Ovary (tissue), 9 donors: ENCODE results near the gene PYGB. TPM values are rescaled to one million over a fixed set of nuclear protein-coding genes. Genes with fewer than 3 reads are reported as not detected.

Source experiments
- DNase-seq, 5 donors: peaks; one replicate each; pipeline ENCODE4 v3.0.0-alpha.2; 2019 to 2020
- H3K27ac ChIP-seq, 2 donors: fragments of 200-600 bp; one replicate each; pipeline versions ENCODE4 v1.5.1 to v1.8.0; 2019 to 2022
- H3K27me3 ChIP-seq: fragments of 200-600 bp; one replicate; pipeline ENCODE4 v1.8.0; 2022
- H3K36me3 ChIP-seq: fragments of 200-600 bp; sonication (generic); one replicate; pipeline ENCODE4 v1.5.1; 2019
- H3K4me1 ChIP-seq: one replicate; pipeline ENCODE4 v1.8.1; 2013; ENCODE audit warnings: mild to moderate bottlenecking, moderate library complexity; ENCODE audit not compliant: insufficient read depth
- H3K4me3 ChIP-seq: fragments of 200-600 bp; sonication (generic); one replicate; pipeline ENCODE4 v1.5.1; 2017
- H3K9me3 ChIP-seq, 2 donors: fragments of 200-600 bp in 1 of 2; sonication (generic) in 1 of 2; one replicate each; pipeline versions ENCODE4 v1.5.1 to v1.8.1; 2013 to 2019; ENCODE audit warnings: mild to moderate bottlenecking in 1 of 2, moderate library complexity in 1 of 2
- CTCF ChIP-seq, 3 donors: fragments of 450-650 bp in 2 of 3; fragments of 200-600 bp in 1 of 3; IDR thresholded peaks; one replicate each; pipeline versions ENCODE4 v1.5.1 to v1.8.0; 2016 to 2022; ENCODE audit warnings: antibody characterized with exemption in 3 of 3, mild to moderate bottlenecking in 1 of 3
- EP300 ChIP-seq: sonication (generic); formaldehyde crosslinking; IDR thresholded peaks from one replicate; pipeline ENCODE4 v1.6.1; 2017; ENCODE audit warnings: antibody characterized with exemption
- POLR2A ChIP-seq: fragments of 450-650 bp; IDR thresholded peaks from one replicate; pipeline ENCODE4 v1.6.1; 2017; ENCODE audit warnings: antibody characterized with exemption, mild to moderate bottlenecking, moderate library complexity
- whole genome bisulfite sequencing, 3 donors: extraction: QIAGEN DNeasy Blood & Tissue Kit in 1 of 3; methylation state at CpG; one replicate each; pipeline versions ENCODE4 v1.1.5 to v1.1.7; 2013 to 2017; 5-methylcytosine and 5-hydroxymethylcytosine counted together
- intact Hi-C, 4 donors: fragments of 100-400 bp; cut with DNase I; formaldehyde crosslinking; loops; one replicate each; pipeline versions ENCODE4 v1.11.0 to v1.15.1; 2022 to 2023
- polyA plus RNA-seq, 2 donors: library from polyadenylated mRNA; stranded (reverse); fragments of 200-250 nt in 1 of 2; fragments of 350-450 nt in 1 of 2; fragmentation: Illumina TruSeq in 1 of 2; extraction: RNeasy Lipid Tissue Mini Kit (QIAGEN cat#74804) in 1 of 2; gene quantifications; one replicate each; pipeline ENCODE4 v1.2.3, GENCODE V29; 2013 to 2014
- total RNA-seq, 7 donors: library from RNA; depleted of rRNA in 2 of 7; stranded (reverse); fragments of >200 nt in 2 of 7; fragmentation: NEBNext Ultra II Directional in 3 of 7; extraction: Animal tissue kit (Norgen Biotek cat#: 25700) in 3 of 7; gene quantifications; one replicate each; pipeline versions ENCODE4 v1.1.0 to v1.2.4, GENCODE V29; 2016 to 2023
- donor health status: DM: no; HTN: no; CAD: no; lungs with moderate emphysema.
- donor health status: DM: no; HTN: no; CAD: no.
- donor health status: Bipolar disorder and iron deficiency.
- donor health status: DM: yes; HTN: yes; CAD: no.
- donor health status: DM: no; HTN: no; CAD: no.
- donor health status: DM: yes; HTN: yes; CAD: no.

The PYGB gene
- total and polyA plus RNA-seq, 9 donors: 23.1 to 54.2 (median 38.3) TPM

- intact Hi-C loops: no loop called here
- Histone ChIP-seq H3K27me3 (no peaks in the 10 kb centered on the region), H3K9me3 (no peaks in the 10 kb centered on the region), H3K36me3 (no peaks in the 10 kb centered on the region), H3K27ac (no peak overlapping the region), H3K4me3 (no peak overlapping the region), H3K4me1 (no peaks in the 10 kb centered on the region)
- TF ChIP-seq EP300 (no peak), CTCF (IDR thresholded peaks at IDR 0.05) (no peak), POLR2A (no peak)
- DNase-seq: no peak
- 84 to 92% (median 86%) methylated on average over 19 of the region's 19 CpGs for WGBS, 3 donors
Measured at GRCh38 chr20:25272223-25273000, 24.5 kb downstream of the PYGB start.

GRCh38 chr20:25273046-25273445 is 25.2 kb downstream of the PYGB start:
- WGBS, 3 donors: 90 to 95% (median 91%) methylated on average over 10 of the region's 10 CpGs
- Histone ChIP-seq H3K4me1 (no peaks in the 10 kb centered on the region), H3K4me3 (no peak overlapping the region), H3K36me3 (no peaks in the 10 kb centered on the region), H3K27me3 (no peaks in the 10 kb centered on the region), H3K9me3 (no peaks in the 10 kb centered on the region), H3K27ac (no peak overlapping the region)
- intact Hi-C loops: no loop called here
- no peak for TF ChIP-seq EP300
- TF ChIP-seq POLR2A: no peak
- TF ChIP-seq CTCF (IDR thresholded peaks at IDR 0.05): no peak
- DNase-seq: peak in 3 of 5 donors; percentile 9 to 19 (median 12)

- no peak overlapping the region for H3K27ac ChIP-seq
- intact Hi-C loops: no loop called here
- no peaks in the 10 kb centered on the region for H3K9me3 ChIP-seq
- WGBS, 3 donors: 86 to 90% (median 87%) methylated on average over 20 of the region's 20 CpGs
- no peaks in the 10 kb centered on the region for H3K4me1 ChIP-seq
- no peak overlapping the region for H3K4me3 ChIP-seq
- TF ChIP-seq POLR2A (no peak), CTCF (IDR thresholded peaks at IDR 0.05) (no peak), EP300 (no peak)
- no peaks in the 10 kb centered on the region for H3K27me3 ChIP-seq
- peak in 1 of 5 donors; percentile 5 for DNase-seq
- H3K36me3 ChIP-seq: no peaks in the 10 kb centered on the region
Measured at GRCh38 chr20:25273541-25274358, 25.9 kb downstream of the PYGB start.

- no peak overlapping the region for H3K27ac ChIP-seq
- H3K9me3 ChIP-seq: no peaks in the 10 kb centered on the region
- no peaks in the 10 kb centered on the region for H3K4me1 ChIP-seq
- no peaks in the 10 kb centered on the region for H3K27me3 ChIP-seq
- DNase-seq: peak in 4 of 5 donors; percentile 7 to 31 (median 14)
- WGBS, 3 donors: 90 to 98% (median 96%) methylated on average over 20 of the region's 20 CpGs
- no peak overlapping the region for H3K4me3 ChIP-seq
- H3K36me3 ChIP-seq: no peaks in the 10 kb centered on the region
- intact Hi-C loops: no loop called here
- no peak for TF ChIP-seq EP300
- TF ChIP-seq CTCF (IDR thresholded peaks at IDR 0.05): no peak
- no peak for TF ChIP-seq POLR2A
Measured at GRCh38 chr20:25274481-25274880, 26.6 kb downstream of the PYGB start.
